HepG2 (cell line): ENCODE measurements around the gene KDM4E. TPM values are rescaled to one million over a fixed set of nuclear protein-coding genes. Genes with fewer than 3 reads are reported as not detected.
A peak's percentile ranks its signal among the peaks of the same experiment; 100 is the strongest.

Experiments used
- ARNTL ChIP-seq: sonication (generic); formaldehyde crosslinking; IDR thresholded peaks from 2 replicates; pipeline ENCODE4 v1.4.0; 2020; ENCODE audit warnings: mild to moderate bottlenecking, missing genetic modification reagents
- CREM ChIP-seq, 2 experiments: sonication (generic) in 1 of 2; formaldehyde crosslinking in 1 of 2; IDR thresholded peaks; 2 replicates each; pipeline versions ENCODE4 v1.4.0 to v1.6.1; 2016 to 2020; ENCODE audit warnings: antibody characterized with exemption in 1 of 2, mild to moderate bottlenecking in 1 of 2, missing genetic modification reagents in 1 of 2
- ESRRA ChIP-seq: sonication (generic); formaldehyde crosslinking; IDR thresholded peaks from 2 replicates; pipeline ENCODE4 v1.5.1; 2020; ENCODE audit warnings: mild to moderate bottlenecking, low read depth, missing genetic modification reagents
- HHEX ChIP-seq: IDR thresholded peaks from 2 replicates; pipeline ENCODE4 v1.6.1; 2016; ENCODE audit warnings: control low read depth
- MLXIP ChIP-seq: sonication (generic); formaldehyde crosslinking; IDR thresholded peaks from 2 replicates; pipeline ENCODE4 v1.9.0; 2021; ENCODE audit warnings: missing genetic modification reagents, borderline replicate concordance
- MXD4 ChIP-seq: IDR thresholded peaks from 2 replicates; pipeline ENCODE4 v1.6.1; 2016; ENCODE audit warnings: mild to moderate bottlenecking, missing biosample characterization, missing genetic modification reagents
- PRDM15 ChIP-seq: sonication (generic); formaldehyde crosslinking; IDR thresholded peaks from 2 replicates; pipeline ENCODE4 v1.4.0; 2020; ENCODE audit warnings: missing genetic modification reagents
- SNAI1 ChIP-seq: sonication (generic); formaldehyde crosslinking; IDR thresholded peaks from 2 replicates; pipeline ENCODE4 v1.5.0; 2020; ENCODE audit warnings: mild to moderate bottlenecking, missing genetic modification reagents, borderline replicate concordance
- SPEN ChIP-seq: sonication (generic); formaldehyde crosslinking; IDR thresholded peaks from 2 replicates; pipeline ENCODE4 v1.5.1; 2020; ENCODE audit warnings: low read depth, mild to moderate bottlenecking, missing genetic modification reagents
- TCF7L2 ChIP-seq: IDR thresholded peaks from 2 replicates; pipeline ENCODE4 v1.6.1; 2011; ENCODE audit warnings: mild to moderate bottlenecking, low read depth, low read length, moderate library complexity
- ZHX2 ChIP-seq, 2 experiments: sonication (generic) in 1 of 2; formaldehyde crosslinking in 1 of 2; IDR thresholded peaks; 2 replicates each; pipeline versions ENCODE4 v1.6.1 to v1.9.0; 2014 to 2022; ENCODE audit warnings: antibody characterized with exemption in 1 of 2, borderline replicate concordance in 1 of 2, inconsistent platforms in 1 of 2, low read depth in 1 of 2, missing genetic modification reagents in 1 of 2
- ZMYM2 ChIP-seq: sonication (generic); formaldehyde crosslinking; IDR thresholded peaks from 2 replicates; pipeline ENCODE4 v1.8.0; 2022; ENCODE audit warnings: mild to moderate bottlenecking, missing genetic modification reagents
- ZNF530 ChIP-seq: sonication (generic); formaldehyde crosslinking; IDR thresholded peaks from 2 replicates; pipeline ENCODE4 v1.5.0; 2020; ENCODE audit warnings: low read depth, mild to moderate bottlenecking, missing genetic modification reagents
- ZNF580 ChIP-seq: IDR thresholded peaks from 2 replicates; pipeline ENCODE4 v1.6.1; 2016; ENCODE audit warnings: low read depth, borderline replicate concordance
- ZNF619 ChIP-seq: sonication (generic); formaldehyde crosslinking; IDR thresholded peaks from 2 replicates; pipeline ENCODE4 v1.4.0; 2020; ENCODE audit warnings: mild to moderate bottlenecking, missing genetic modification reagents
- polyA plus RNA-seq, 8 experiments: library from polyadenylated mRNA; depleted of rRNA in 3 of 8; stranded (reverse) in 7 of 8; unstranded in 1 of 8; fragments of >200 nt; fragmentation: Illumina TruSeq in 4 of 8; extraction: Trizol in 4 of 8; gene quantifications; 2 replicates each; pipeline versions ENCODE4 v1.2.1 to v1.2.3, GENCODE V29; 2011 to 2016; ENCODE audit warnings: low read depth in 4 of 8, missing spikeins in 1 of 8, mixed read lengths in 1 of 8; ENCODE audit not compliant: insufficient read depth in 1 of 8
- total RNA-seq, 5 experiments: library from RNA; depleted of rRNA; stranded (reverse); fragments of >200 nt; fragmentation: Illumina TruSeq; extraction: Trizol; gene quantifications; 2 replicates each; pipeline ENCODE4 v1.2.3, GENCODE V29; 2016; ENCODE audit warnings: low read depth in 1 of 5

The KDM4E gene
- total and polyA plus RNA-seq, 2 of the 13 experiments (the other 11 are each of a cell fraction or from before 2014, with no cell fraction given): not detected

- TF ChIP-seq ARNTL (CRISPR knock-in tag) (no peak), SNAI1 (CRISPR knock-in tag) (no peak), MXD4 (CRISPR knock-in tag) (peak; percentile 54; the same call in 1 of the 2 replicates), ZHX2 (IDR thresholded peaks at IDR 0.05; ENCODE audit: low read depth) (0 out of 2 replicates have a peak, but pooled peaks have one; percentile 38), ZHX2 (CRISPR knock-in tag; IDR thresholded peaks at IDR 0.05; ENCODE audit: borderline replicate concordance) (no peak), MLXIP (0 out of 2 replicates have a peak, but pooled peaks have one; percentile 58), SPEN (CRISPR knock-in tag) (peak; percentile 45; the same call in 1 of the 2 replicates), ZNF580 (CRISPR knock-in tag) (peak; percentile 72; the same call in 1 of the 2 replicates), ZNF530 (no peak), ZMYM2 (CRISPR knock-in tag) (no peak), CREM (IDR thresholded peaks at IDR 0.05) (peak; percentile 59), CREM (CRISPR knock-in tag; IDR thresholded peaks at IDR 0.05) (no peak), ESRRA (CRISPR knock-in tag) (no peak), ZNF619 (CRISPR knock-in tag) (no peak), TCF7L2 (no peak), PRDM15 (0 out of 2 replicates have a peak, but pooled peaks have one; percentile 29), HHEX (CRISPR knock-in tag) (no peak)
Observed at GRCh38 chr11:95068549-95068948, 43.5 kb downstream of the KDM4E start (continued).
